HG03135 (cell line): ENCODE data around the gene HRH1.
"Not testable (repeated sequence)": the region's sequence is repeated elsewhere in the genome, so short reads cannot be mapped to it uniquely, and the experiment has no call there.

Experiments used
- ATAC-seq: cut with Tn5 transposase; IDR thresholded peaks from one replicate; pipeline ENCODE4 v1.9.1; 2021; ENCODE audit warnings: mild to moderate bottlenecking, moderate library complexity; ENCODE audit not compliant: unreplicated experiment

HRH1 gene

DNA sequence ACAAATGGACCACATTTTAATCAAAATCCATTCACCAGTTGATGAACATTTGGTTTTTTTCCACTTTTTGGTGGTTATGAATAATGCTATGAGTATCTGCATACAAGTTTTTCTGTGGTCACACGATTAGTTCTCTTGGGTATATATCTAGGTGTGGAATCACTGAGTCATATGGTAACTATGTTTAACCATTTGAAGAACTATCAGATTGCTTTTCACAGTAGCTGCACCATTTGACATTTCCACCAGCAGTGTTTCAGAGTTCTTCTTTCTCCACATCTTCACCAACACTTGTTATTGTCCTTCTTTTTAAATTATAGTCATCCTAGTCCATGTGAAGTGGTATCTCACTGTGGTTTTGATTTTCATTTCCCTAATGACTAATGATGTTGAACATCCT lies 84.6 kb downstream of the HRH1 start:
- ATAC-seq: no peak

DNA sequence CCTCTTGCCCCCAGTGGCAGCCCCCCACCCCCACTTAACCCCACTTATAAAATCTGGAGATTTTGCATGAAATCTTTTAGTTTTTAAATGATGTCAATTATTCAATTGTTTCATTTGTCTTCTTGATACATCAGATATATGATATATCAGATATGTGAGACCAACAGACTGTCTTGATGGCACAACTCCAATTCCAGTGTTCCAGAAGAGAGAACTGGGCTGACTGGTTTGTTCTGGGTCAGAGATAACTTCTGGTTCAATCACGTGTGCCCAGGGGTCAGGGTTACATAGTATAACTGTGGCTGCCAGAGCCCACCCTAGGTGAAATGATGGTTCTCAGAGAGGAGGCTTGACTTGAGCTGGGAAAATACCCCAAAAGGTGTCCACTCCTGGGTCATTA lies 85.5 kb downstream of the HRH1 start:
- ATAC-seq: no peak

DNA sequence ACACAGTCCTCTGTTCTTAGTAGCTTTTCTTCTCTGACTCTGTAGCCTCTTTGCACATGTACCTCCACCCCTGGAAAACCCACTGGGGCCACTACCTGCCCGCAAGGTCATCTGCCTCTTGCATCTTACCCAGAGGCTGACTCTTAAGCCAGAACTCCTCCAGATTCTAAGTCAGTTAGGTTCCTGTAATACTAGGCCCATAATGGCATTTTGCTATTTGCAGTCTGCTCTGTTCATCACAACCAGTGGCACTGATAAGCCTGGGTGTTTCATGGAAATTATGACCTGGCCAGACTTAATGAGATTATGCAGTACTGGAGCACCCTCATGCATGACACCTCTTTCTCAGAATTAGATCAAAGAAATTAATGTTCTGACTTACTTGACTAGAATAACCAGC lies 86.2 kb downstream of the HRH1 start:
- no peak for ATAC-seq

DNA sequence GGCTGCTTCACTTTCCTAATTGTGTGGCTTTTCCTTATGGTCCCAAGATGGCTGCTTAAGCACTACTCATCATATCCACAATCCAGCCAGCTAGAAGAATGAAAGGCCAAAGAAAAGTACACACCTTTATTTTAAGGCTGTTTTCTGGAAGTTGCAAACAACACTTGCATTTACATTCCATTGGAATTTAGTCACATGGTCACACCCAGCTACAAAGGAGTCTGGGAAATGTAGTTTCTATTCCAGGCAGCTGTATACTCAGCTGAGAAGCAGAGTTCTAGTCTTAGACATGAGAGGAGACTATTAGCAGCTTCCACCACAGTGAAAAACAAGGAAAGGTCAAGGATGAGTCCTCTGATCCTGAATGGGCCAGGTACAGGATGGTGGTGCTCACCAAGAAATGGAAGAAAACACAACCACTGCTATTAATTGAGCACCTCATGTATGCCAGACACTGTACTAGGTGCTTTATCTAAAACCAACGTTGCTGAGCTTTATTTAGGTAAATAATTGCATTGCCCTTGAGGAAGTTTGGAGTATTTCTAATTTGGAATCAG lies 89.9 kb downstream of the HRH1 start:
- ATAC-seq: no peak

DNA sequence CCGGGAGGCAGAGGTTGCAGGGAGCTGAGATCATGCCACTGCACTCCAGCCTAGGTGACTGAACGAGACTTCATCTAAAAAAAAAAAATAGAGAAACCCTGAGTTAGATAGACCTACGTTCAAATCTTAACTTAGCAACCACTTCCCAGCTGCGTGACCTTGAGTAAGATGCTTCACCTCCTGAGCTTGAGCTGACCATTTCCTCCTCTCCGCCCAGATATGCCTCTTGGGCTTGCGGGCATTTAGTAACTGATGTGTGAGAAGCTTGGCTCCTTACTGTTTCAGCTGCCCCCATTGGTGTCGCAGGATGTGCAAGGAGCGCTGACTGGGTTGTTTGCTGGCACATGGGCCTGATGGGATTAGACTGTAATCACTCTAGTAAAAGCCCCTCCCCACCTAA lies 91.0 kb downstream of the HRH1 start:
- ATAC-seq: no peak

DNA sequence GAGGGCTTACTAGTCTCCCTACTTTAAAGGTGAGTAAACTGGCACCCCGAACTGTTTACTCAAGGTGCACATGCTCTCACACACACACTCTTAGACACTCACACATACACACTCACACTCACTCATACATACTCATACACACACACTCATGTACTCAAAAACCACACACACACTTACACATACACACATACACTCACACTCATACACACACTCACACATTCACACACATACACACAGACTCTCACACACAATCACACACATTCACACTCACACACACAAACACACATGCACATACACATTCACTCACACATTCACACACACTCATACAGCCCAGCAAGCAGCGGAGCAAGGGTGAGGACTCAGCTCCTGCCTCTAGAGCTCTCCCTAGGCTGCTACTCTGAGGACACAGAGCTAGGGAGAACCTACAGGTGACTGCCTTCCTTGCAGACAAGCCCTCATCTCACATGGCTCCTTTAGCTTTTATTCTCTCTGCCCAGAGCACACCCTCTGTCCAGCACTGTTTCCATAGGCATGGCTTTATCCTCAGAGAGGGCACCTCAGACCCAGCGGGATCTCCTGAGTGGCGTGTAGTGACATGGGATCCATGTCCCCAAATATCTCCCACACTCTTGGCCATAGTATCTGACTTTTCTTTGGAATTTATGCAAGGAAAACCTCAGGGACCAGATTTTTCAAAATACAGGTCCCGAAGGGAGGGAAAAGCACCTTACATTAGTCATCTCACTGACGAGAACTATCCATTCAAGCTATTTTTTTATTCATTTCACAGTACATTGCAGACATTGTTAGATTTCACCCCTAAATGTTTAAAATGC lies 91.8 kb downstream of the HRH1 start:
- no peak for ATAC-seq

DNA sequence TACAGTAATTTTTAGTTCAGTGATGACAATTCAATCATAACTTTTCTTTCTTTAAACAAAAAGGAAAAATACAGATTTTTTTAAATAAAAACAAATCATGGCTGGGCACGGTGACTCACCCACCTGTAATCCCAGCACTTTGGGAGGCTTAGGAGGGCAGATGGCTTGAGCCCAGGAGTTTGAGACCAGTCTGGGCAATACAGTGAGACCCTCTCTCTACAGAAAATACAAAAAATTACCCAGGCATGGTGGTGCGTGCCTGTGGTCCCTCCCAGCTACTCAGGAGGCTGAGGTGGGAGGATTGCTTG lies 92.3 kb downstream of the HRH1 start:
- ATAC-seq: no peak

DNA sequence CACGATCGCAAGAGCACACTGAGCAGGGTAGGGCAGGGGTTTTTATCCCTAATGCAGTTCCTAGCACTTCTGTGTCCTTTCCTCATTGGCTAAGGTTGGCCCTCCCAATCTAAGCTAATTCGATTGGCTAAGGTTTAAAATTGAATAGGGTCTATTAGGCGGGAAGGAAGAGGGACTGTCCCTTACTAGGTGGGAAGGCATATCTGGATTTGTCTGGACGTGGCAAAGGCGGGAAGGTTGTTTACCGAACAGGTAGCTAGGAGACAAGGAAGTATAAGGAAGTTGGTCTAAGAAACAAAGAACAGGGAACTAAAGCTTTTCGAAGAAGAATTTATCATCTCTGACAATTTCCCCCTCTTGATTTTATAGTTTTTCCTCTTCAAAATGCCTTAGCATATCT lies 93.1 kb downstream of the HRH1 start:
- ATAC-seq: no peak

DNA sequence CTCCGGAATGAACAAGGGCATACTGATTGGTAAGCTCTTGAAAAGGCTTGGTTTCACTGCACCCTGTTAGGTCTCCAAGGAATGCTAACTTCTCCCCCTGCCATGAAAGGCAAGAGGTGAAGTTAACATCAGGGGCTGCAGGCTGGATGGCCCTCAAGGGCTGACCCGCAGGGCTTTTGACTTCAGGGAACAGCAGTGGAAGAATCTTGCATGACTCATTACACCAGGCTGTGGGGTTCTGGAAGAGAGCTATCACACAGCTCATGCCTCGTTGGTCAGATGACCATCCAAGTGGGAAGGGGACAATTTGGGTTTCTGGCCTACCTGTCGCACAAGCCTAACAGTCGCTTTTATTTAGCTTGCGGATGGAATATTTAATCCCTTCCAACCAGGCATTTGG lies 94.3 kb downstream of the HRH1 start:
- ATAC-seq: no peak

DNA sequence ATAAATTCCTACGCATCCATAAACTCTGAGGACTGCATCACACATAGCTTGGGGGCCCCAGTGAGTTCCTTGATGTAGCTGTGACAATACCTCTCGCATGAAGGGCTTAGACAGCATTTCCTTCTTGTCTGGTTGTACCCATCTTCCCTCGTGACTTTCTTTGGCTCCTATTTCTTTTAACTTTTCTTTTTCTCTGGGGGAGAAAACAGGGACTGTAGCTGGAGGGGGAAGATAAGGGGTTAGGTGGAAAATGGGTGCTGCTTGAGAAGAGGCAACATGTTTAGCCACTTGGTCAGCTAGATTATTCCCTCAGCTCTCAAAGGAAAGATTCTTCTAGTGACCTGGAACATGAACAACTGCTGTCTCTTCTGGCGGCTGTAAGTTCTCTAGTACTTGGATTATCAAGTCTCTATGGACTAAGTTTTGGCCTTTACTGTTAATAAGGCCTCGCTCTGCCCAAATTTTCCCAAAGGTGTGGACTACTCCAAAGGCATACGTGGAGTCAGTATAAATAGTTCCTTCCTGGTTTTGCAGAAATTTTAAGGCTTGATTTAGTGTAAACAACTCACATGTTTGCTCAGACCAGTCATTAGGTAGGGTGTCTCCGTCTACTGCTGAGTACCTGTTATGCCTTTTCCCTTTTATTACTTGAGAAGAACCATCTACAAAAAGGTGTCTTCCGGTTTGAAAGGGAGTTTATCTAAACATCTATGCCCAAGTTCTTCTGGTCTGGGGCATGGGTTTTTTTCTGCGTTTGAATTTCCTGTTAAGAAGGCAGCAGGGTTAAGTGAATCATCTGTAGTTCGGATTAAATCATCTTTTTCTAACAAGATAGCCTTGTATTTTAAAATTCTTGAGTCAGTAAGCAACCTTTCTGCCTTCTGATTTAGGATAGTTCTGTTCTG lies 96.9 kb downstream of the HRH1 start:
- ATAC-seq: no peak

DNA sequence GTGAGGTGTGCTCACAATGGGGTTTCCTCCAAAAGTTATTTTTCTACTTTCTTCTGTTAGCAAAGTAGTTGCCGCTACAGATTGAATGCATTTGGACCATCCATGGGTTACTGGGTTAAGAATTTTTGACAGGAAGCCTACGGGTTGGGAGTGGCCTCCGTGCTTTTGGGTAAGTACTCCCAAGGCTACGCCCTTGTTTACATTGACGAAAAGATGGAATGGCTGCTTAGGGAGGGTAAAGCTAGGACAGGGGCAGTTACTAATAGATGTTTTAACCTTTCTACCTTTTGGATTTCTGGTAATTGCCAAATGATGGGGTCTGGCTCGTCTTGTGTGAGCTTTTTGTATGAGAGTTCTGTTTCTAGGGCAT lies 97.5 kb downstream of the HRH1 start:
- ATAC-seq: no peak

DNA sequence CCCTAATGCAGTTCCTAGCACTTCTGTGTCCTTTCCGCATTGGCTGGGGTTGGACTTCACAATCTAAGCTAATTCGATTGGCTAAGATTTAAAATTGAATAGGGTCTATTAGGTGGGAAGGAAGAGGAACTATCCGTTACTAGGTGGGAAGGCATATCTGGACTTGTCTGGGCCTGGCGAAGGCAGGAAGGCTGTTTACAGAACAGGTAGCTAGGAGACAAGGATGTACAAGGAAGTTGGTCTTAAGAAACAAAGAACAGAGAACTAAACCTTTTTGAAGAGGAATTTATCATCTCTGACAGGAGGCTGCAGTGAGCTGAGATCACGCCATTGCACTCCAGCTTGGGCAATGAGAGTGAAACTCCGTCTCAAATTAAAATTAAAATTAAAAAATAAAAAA lies 100.6 kb downstream of the HRH1 start:
- ATAC-seq: no peak

DNA sequence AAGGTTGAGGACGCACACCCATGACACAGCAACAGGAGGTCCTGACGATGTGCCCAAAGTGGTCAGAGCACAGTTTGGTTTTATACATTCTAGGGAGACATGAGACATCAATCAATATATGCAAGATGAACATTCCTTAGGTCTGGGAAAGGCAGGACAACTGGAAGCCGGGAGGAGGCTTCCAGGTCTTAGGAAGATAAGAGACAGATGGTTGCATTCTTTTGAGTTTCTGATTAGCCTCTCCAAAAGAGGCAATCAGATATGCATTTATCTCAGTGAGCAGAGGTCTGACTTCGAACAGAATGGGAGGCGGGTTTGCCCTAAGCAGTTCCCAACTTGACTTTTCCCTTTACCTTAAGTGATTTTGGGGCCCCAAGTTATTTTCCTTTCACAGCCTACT lies 101.2 kb downstream of the HRH1 start:
- ATAC-seq: not testable (repeated sequence)

DNA sequence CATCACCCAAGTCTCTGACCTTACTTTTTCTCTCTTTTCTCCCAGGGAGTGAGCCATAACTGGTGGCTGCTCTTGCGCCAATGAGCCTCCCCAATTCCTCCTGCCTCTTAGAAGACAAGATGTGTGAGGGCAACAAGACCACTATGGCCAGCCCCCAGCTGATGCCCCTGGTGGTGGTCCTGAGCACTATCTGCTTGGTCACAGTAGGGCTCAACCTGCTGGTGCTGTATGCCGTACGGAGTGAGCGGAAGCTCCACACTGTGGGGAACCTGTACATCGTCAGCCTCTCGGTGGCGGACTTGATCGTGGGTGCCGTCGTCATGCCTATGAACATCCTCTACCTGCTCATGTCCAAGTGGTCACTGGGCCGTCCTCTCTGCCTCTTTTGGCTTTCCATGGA lies 104.7 kb downstream of the HRH1 start:
- no peak for ATAC-seq

DNA sequence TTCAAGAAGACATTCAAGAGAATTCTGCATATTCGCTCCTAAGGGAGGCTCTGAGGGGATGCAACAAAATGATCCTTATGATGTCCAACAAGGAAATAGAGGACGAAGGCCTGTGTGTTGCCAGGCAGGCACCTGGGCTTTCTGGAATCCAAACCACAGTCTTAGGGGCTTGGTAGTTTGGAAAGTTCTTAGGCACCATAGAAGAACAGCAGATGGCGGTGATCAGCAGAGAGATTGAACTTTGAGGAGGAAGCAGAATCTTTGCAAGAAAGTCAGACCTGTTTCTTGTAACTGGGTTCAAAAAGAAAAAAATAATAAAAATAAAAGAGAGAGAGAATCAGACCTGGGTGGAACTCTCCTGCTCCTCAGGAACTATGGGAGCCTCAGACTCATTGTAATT lies 106.2 kb downstream of the HRH1 start:
- no peak for ATAC-seq

DNA sequence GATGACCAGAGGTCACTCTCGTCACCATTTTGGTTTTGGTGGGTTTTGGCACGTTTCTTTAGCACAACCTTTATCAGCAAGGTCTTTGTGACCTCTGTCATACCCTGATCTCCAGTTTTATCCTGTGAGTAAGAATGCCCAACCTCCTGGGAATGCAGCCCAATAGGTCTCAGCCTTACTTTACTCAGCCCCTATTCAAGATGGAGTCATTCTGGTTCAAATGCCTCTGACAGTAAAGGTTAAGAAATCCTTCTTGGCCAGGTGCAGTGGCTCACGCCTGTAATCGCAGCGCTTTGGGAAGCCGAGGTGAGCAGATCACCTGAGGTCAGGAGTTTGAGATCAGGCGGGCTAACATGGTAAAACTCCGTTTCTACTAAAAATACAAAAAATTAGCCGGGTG lies 114.7 kb downstream of the HRH1 start:
- ATAC-seq: no peak

DNA sequence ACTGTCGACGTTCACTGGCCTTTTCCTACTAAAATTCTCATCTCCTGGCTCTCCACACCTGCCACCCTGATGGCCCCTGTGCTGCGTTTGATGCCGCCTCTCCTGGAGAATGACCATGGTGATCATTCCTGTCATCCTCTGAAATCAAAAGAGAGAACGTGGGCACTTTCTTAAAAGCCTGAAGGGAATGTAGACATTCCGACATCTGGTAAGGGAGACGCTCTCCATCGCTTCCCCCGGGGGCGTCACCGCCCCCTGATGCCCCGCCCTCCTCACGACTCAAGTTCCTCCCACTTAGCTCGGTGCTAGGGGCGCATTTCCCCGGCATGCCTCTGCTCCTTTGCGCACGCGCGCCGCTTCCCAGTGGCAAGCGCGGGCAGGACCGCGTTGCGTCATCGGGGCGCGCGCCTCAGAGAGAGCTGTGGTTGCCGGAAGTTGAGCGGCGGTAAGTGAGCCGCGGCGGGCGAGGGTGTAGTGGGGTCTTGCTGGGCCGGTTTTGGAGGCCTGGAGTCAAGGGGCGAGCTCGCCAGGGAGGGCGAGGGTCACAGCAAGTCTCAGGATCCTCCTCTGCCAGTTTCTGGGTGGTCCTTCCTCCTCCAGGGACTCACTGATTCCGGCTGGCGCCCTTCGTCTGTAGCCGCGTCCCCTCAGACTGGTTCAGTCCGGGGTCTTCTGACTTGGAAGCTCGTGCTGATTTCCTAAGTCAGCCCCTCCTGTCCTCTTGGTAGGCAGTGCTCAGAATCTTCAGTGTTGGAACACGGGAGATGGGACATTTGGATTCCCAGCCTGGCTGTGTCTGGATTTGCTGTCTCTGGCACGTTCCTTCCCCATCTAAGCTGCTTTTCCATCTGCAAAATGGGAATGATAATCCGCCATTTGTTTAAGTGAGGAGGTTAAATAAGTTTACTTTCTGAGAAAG lies 118.0 kb downstream of the HRH1 start, which contains the start of gene ATG7:
Gene ATG7 (plus strand): TSS at position 412 of the 919 bp plus-strand sequence. CDS start 26,299 bp downstream, outside the sequence.
- ATAC-seq: peak; percentile 99

DNA sequence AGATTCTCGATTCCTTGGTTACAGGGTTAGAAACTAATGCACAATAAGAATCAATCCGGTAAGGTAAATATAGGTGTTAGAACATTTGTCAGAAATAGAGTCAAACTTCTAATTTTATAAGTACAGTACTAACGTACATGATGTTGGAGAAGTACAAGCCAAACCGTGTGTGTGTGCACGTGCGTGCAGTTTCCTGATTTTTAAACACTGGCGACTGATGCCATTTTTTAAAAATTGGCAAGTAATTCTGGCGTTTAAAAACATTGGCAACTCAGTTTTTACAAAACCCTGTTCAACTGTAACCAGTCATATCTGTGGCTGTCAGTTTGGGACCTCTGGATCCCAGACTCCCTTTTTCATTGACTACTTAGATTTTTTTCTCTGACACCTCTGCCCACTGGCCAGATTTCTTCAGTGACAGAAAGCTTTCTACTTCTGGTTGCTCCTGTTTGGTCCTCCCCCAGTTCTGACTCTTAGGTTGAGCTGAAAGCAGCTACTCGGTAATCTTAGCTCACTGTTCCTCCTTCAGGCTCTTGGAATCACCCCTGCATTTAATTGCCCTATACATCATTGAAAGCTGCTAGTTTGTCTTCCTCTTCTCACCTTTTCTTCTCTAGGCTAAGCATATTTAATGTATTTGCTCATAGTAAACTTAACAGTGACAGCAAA lies 118.7 kb downstream of the HRH1 start:
- ATAC-seq: no peak

DNA sequence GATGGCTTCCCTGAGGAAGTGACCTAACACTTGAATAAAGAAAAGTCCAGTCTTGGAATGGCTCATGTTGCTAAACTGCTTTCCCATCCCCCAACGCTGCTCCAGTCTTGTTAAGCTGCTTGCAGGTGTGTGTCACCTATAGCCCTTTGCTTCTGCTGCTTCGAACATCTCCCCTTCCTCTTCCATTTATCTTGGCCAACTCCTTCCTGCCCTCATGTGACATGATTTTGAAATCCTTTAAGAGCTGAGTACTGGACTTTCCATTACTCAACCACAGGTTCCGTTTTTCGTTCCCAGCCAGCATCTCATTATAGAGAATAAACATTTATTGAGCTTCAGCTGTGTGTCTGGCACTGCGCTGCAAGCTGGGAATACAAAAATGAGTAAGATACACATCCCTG lies 119.6 kb downstream of the HRH1 start:
- ATAC-seq: no peak

DNA sequence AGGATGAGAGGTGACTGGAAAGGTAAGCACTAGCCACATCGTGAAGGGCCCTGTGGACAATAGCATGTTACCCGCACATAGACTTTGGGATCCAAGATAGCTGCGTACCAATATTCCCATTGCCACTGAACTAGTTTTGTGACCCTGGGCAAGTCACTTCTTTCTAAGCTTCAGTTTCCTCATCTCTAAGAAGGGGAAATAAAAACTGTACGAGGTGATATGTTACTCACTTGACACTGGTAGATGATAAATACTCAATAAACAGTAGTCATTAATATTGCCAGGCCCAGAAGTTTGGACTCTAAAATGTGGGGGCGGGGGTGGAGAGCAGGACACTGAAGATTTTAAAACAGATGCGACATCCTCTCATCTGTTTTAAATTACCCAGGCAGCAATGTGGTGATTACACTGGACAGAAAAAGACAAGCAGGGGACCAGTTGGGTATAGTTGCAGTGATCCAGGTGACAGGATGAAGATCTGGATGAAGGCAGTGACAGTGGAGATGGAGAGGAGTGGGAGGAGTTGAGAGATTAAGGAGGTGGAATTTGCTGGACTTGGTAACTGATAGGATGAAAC lies 120.4 kb downstream of the HRH1 start:
- ATAC-seq: no peak
